Endometrial microvascular endothelial cells (primary cell): ENCODE results near the gene LRRC4C. TPM values are rescaled to one million over a fixed set of nuclear protein-coding genes. Genes with fewer than 3 reads are reported as not detected.

Experiments
- in situ Hi-C: cut with HindIII; loops from 2 replicates; pipeline ENCODE4 v1.10.0; 2017; ENCODE audit warnings: low sequenced_read_pairs, low pct_unique_long_range_greater_than_20kb; ENCODE audit errors: inconsistent ontology term
- total RNA-seq: library from RNA; depleted of rRNA; stranded (reverse); fragments of >200 nt; gene quantifications from one replicate; pipeline ENCODE4 v1.2.3, GENCODE V29; 2015; ENCODE audit errors: inconsistent ontology term

LRRC4C gene
- total RNA-seq, 1 donor from 2014 or later, result not detected

DNA sequence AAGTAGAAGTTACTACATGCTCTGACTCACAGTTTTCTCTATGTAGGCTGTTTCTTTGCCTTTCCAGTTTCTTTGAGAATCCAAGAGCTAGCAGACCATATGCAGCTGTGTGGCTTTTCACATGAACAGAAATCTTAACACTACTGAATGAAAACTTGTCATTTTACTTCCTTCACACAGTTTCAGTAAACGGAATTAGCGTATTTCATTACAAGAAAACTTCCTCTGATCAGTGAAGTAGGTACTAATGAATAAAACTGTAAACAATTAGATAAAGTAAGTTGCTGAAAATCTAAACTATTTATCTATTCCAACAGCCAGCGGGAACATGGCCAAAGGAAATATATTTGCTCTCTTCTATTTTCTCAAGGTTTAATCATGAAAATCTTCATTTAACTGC is 953.2 kb downstream of the LRRC4C start:
- in situ Hi-C loops, result no loop called here

DNA sequence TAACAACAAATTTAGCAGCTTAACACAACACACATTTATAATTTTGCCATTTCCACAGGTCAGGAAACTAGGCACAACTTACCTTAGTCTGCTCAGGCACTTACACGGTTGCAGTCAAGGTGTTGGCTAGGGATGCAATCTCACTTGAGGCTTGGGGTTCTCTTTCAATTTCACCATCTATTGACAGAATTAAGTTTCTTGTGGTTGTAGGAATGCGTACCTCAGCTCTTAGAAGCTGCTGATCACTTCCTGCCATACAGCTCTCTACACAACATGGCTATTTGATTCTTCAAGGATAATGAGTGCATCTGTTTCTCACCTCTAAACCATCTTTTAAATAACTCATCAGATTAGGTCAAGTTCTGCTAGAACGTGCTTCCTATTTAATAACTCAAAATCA is 968.1 kb downstream of the LRRC4C start:
- in situ Hi-C loops, result no loop called here

DNA sequence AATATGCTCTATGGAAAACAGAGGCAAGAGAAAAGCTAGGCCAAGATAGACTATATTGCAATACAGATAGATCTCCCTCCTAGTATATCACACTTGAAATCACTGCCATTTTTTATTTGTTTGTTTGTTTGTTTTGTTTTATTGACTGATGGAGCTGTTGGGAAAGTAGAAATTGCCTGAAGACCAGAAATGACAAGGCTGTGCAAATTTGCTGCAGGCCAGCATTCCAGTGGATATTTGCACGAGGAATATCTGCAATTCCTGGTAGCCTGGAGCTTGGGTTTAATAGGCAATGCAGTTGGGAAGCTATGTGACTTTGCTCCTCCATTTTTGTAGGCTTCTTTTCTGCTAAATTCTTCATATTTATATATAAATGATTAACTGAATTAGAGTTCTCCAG is 991.7 kb downstream of the LRRC4C start:
- in situ Hi-C loops, result no loop called here

DNA sequence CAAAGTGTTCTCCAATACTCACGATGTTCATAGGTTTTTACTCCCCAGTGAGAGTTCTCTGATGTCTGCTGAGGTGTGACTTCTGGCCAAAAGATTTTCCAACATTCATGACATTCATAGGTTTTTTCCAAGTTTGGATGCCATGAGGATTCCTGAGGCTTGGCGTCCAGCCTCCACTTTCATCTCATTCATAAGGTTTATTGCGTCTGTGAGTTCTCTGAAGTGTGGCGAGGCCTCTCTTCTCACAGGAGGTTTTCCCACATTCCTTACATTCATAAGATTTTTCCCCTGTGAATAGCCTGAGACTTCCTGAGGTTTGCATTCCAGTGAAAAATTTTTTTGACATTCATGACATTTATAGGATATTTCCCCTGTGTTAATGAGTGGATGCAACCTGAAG is 1014.1 kb downstream of the LRRC4C start:
- in situ Hi-C loops, result no loop called here

DNA sequence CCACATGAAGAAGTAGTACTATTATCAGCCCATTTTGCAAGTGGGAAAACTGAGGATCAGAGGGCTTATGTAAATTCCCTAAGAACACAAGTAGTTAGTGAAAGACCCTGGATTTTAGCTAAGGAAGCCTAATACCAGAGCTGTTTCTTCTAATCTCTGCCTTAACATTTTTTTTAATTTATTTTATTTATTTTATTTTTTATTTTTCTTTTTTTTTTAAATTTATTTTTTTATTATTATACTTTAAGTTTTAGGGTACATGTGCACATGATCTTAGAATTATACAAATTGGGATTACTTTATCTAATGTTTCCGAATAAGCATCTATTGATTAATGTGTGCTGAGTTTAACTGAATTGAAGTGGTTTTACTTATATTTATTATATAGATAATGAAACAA is 1015.3 kb downstream of the LRRC4C start:
- in situ Hi-C loops, result no loop called here

DNA sequence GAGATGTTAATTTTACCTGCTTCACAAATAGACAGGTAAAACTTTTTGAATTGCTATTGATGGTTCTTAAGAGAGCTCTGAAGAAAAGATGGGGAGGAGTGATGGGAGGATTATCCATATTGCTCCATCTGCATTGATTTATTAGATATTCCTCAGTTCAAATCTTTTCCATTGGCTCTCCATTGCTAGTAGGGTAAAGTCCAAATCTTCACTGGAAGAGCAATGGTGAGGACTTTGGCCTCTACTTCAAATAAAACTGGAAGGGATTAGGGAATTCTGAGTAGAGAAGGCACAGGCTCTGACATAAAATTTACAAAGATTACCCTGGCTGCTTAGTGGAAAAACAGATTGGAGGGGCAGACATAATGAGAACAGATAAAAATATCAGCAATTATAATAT is 1024.1 kb downstream of the LRRC4C start:
- in situ Hi-C loops, result no loop called here

DNA sequence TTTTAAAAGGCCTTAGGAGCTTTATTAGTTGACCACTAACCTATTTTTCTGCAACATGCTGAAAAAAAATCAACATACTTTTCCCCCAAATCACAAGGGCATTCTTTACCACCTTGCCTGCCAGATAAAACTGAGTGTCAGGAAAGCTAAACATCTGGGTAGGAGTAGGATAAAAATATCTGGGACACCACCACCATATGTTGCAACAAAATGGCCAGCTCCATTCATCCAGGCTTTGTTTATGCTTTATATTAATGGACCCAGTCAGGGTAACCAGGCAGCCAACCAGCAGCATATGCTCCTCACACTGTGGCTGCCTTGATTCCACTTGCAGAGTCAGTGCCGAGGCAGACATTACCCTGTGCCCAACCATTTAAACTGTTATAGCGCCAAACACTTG is 1024.5 kb downstream of the LRRC4C start:
- in situ Hi-C loops, result no loop called here

DNA sequence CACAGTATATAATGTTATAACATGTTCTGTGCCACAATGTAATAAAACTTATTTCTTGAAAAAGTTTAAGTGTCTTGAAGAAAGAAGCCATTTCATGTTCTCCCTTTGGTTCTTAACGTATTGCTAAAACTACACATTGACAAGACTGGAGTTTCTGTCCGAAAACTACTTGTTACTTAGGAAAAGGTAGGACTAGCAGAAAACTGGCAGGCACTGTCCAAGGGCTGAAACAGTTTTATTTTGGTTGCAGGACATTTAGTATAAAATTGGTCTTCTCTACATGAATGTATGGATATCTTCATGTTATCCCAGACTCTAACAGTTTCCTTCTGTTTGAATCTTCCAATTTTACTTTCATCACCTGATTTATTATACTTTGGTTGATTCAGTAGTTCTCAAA is 1027.1 kb downstream of the LRRC4C start:
- in situ Hi-C loops, result no loop called here

DNA sequence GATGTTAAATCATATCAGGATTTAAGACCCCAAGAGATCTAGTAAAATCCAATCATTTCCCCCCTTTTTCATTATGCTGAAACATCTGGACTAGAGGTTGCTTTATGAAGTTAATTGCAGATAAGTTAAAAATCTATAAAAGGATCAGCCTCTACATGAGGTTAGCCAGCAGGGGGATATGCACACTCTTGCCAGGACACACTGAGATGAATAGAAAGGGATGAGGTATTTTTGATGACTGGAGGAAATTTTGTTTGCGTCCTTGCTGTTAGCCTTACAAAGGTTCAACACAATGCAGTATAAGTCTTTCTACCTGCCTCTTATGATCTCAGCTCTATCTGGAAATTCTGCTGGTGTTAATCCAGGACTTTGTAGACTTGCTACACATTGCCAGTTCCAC is 1034.3 kb downstream of the LRRC4C start:
- in situ Hi-C loops, result no loop called here

DNA sequence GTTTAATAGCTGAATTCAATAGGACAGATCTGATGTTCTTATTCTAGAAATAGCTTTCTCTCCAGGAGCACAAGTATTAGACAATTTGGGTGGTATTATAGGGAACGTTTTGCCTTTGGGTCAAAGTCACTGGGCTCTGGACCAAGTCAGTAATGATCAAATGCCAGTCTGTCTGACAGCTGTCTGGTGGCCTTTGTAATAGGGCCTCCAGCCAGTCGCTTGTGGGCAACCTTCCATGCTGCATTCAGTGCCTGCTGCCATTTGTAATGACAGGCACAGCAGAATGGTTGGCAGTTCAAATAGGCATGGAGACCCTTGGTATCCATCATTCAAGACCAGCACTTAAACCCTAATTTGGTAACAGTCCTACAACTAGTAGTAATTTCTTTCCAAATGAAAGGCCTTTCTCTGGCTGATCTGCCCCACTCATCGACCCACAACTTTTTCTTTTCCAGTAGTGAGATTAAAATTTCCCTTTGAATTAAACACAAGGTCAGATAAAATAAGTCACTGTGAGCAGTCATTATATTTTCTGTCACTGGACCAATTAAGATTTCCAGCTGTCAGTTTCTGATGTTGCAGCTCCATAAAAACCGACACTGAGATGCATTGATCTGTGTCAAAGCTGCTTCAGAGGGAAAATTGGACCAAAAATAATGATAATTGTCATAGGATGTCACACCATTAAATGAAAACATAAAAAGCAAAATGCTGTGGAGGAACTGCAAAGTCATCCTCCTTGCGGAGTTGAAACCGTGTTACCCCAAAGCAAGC is 1038.1 kb downstream of the LRRC4C start:
- in situ Hi-C loops, result no loop called here

DNA sequence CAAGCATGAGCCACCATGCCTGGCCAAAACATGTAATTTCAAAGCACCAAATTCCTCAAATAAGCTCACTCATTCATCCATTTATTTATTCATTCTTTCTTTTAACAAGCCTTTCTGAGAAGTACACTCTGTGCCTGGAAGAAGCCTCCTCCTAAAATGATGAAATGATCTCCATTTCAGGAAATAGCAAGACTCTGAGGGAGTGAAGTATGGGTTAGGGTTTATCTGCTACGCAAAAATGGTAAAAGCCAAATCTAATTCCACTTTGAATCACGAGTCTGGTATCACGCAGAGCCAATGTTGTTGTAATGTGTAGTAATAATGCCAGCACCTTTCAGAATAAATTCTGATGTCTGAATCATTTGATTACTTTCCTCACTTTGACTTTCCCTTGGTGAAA is 1041.8 kb downstream of the LRRC4C start:
- in situ Hi-C loops, result no loop called here

DNA sequence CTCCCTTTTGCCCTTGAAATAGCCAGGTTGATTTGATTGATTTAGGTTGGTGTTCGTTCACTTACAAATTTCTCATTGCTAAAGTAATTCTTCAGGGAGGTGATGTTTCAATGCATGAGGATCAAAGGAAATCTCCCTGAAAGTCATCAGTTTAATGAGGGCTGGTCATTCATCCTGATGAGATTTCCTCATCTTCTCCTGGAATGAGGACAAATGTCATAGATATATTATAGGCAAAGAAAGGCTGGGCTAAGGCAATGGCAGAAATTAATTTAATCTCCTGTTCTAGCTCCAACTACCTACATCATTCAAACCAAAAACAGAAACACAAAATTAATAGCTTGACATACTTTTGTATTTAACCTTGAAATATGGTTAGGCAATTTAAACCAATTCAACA is 1052.1 kb downstream of the LRRC4C start:
- in situ Hi-C loops, result no loop called here

DNA sequence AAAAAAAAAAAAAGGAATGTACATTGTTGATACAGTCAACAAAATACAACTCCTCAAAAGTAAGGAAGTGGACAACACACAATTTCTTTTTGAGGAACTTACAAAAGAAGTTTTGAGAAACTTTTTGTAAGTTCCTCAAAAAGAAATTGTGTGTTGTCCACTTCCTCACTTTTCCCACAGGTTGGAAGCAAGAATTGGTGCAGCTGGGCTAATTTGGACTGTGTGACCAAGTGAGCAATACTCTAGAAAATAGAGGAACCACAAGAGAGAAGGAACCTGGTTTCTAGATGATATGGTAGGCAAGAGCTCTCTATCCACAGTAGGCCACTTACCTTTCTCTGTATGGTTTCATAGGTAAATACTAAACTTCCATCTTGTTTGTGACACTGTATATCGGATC is 1053.8 kb downstream of the LRRC4C start:
- in situ Hi-C loops, result no loop called here

DNA sequence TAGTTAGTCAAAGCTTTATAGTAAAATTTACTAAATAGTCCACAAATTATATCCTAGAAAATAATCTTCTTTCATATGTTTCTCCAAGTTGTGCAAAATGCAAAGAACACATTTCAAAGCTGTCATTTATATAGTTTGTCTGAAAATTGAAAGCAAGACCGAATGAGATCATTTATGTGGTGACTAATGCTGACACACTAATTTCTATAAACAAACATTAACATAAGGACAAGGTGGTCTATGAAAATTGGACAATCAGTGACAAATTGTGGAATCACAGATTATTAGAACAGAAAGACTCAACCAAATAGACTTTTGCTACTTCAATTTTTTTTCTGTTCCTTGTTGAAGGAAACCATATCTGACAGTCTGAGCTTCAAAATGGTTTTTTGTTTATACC is 1056.1 kb downstream of the LRRC4C start:
- in situ Hi-C loops, result no loop called here

DNA sequence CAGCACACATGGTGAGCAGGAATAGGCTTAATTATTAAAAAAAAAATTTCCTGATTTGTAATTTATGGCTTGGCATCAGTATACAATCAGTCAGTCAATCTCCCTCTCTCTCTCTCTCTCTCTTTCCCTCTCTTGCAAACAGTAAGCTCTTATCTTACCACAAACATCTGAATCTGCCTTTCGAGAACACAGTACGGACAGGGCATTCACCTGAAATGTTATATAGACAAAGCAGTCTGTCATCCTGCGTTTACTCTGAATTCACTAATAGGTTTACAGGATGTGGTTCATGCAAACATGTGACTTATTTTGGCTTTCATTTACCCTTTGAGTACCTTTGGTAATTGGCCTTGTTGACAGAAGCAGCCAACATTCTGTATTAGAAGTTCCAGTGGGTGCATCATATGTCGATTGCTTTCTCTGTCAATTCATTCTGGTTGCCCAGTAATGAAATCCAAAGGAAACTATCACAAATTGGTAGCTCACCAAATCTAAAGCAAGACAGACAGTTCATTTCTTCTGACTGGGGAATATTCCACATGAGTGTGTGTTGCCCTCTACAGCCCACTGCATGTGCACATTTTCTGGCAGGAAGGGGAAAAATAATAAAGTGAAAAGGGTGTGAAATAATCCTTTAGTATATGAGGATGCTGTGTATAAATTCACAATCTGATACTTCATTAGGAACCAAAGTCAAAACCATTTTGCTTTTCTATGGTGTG is 1058.2 kb downstream of the LRRC4C start:
- in situ Hi-C loops, result no loop called here

DNA sequence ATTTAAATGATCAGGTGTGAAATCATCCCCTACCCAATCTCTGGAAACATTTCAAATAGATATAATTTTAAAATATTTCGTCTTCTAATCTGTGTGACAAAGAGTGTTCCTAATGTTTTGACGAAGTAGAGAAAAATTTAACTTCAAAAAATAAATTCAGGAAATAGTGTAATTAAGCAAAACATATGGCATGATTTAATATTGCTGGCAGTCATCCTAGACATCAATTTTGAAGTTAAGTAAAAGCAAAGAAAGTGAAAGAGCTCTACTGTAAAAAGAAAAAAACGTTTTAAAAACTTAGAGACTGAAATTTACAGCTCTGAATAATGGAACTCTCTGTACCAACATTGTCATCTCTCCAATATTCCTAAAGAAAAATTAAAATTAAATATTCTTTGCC is 1062.3 kb downstream of the LRRC4C start:
- in situ Hi-C loops, result no loop called here

DNA sequence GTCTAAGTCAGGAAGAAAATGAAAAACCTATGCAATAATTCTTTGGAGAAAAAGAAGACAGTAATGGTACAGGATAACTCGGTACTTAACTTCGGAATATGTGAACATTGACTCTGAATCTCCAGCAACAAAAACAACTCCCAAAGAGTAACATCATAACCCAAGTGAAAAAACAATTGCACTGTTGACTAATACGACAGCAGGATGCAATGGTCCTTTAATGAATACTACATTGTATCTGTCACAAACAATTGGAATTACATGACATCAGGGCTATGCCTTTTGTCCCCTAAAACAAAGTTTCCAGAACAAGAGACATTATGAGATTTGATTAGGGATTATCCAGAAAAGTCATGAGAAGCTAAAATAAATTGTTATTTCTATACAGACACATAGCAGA is 1065.9 kb downstream of the LRRC4C start:
- in situ Hi-C loops, result no loop called here

DNA sequence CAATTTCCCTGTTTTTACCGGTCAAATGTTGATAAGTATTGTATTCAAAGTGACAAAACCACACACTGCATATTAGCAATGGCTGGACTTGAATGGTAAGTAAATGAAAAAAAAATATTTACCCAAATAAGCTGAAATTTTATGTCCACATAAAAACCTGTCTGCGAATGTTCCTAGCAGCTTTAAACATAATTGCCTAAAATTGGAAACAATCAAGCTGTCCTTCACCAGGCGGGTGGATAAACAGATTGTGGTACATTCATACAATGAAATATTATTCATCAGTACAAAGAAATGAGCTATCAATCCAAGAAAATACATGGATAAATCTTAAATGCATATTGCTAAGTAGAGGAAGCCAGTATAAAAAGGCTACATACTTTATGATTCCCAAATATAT is 1067.8 kb downstream of the LRRC4C start:
- in situ Hi-C loops, result no loop called here

DNA sequence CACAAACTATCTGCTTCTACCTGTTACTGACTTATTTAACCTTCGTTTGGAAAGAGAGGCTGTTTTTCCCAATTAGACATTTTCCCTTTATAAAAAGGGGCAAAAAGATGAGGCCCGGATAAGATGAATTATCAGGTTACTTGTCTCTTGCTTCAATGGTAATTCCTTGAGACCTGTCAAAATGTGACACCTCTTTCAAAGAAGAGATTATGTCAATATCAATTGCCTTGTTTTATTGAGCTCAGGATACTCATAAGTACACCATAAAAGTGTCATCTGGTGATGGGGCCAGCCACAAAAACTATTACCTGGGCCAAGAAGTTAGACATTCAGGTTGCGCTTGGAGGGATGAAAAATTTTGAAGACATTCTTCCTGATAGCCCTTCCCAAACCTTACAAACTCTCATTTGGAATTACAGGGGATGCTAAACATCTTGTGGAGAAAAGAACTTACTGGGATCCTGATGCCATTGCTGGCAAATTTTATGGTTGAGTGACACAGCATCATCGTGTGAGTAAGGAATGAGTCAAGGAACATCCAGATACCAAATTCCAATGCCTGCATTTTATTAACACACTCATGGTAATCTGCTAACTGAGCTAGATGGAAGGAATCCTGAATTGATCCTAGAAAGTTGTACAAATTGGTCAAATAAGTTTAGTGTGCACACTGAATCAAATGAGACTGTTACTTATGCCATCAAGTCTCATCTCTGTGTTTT is 1071.2 kb downstream of the LRRC4C start:
- in situ Hi-C loops, result no loop called here
